ENCODE results near the gene RNASEH2A.

The RNASEH2A gene

DNA sequence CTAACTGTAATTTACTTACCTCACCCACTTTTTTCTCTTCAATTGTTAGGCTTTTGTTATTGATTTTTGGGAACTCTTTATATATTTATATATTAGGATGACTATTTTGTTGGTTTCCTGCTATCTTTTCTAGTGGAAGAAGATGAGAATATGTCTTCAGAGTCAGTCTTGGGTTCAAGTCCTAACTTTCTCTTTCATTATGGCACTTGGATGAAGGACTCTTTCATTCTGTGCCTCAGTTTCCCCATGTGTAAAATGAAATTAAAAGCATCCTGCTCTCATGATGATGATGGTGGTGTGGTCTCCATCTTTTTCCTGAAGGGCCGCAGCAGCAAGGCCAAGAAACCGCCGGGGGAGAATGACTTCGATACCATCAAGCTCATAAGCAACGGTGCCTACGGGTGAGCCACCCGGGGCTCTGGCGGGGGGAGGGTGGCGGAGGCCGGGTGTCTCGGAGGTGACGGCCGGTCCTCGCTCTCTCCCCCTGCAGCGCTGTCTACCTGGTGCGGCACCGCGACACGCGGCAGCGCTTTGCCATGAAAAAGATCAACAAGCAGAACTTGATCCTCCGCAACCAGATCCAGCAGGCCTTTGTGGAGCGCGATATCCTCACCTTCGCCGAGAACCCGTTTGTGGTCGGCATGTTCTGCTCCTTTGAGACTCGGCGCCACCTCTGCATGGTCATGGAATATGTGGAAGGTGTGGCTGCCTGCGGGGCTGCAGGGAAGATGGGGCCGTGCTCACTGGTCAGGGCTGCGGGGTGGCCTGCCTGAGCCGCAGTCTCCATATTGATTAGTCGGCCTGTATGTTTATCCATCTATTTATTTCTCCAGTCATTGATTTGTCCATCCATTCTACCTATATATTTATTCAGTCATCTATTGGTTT, 51.9 kb downstream of the RNASEH2A start:
- TF ChIP-seq SIN3A (IDR thresholded peaks at IDR 0.05; ENCODE audit: borderline replicate concordance, insufficient read depth, low read length) (no peak), FOXP2 (optimal IDR thresholded peaks at IDR 0.05; ENCODE audit: borderline replicate concordance, extremely low read depth, extremely low read length, insufficient read depth) (no peak), TAF1 (IDR thresholded peaks at IDR 0.05; ENCODE audit: borderline replicate concordance, insufficient read depth, low read length) (no peak), POLR2AphosphoS5 (IDR thresholded peaks at IDR 0.05; ENCODE audit: low read depth, low read length) (no peak)
- TF ChIP-seq, protein P1, sequence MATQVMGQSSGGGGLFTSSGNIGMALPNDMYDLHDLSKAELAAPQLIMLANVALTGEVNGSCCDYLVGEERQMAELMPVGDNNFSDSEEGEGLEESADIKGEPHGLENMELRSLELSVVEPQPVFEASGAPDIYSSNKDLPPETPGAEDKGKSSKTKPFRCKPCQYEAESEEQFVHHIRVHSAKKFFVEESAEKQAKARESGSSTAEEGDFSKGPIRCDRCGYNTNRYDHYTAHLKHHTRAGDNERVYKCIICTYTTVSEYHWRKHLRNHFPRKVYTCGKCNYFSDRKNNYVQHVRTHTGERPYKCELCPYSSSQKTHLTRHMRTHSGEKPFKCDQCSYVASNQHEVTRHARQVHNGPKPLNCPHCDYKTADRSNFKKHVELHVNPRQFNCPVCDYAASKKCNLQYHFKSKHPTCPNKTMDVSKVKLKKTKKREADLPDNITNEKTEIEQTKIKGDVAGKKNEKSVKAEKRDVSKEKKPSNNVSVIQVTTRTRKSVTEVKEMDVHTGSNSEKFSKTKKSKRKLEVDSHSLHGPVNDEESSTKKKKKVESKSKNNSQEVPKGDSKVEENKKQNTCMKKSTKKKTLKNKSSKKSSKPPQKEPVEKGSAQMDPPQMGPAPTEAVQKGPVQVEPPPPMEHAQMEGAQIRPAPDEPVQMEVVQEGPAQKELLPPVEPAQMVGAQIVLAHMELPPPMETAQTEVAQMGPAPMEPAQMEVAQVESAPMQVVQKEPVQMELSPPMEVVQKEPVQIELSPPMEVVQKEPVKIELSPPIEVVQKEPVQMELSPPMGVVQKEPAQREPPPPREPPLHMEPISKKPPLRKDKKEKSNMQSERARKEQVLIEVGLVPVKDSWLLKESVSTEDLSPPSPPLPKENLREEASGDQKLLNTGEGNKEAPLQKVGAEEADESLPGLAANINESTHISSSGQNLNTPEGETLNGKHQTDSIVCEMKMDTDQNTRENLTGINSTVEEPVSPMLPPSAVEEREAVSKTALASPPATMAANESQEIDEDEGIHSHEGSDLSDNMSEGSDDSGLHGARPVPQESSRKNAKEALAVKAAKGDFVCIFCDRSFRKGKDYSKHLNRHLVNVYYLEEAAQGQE (IDR thresholded peaks at IDR 0.05; ENCODE audit: insufficient read depth in 1 of 2, low read depth in 2 of 2, low read length in 2 of 2), result no peak

DNA sequence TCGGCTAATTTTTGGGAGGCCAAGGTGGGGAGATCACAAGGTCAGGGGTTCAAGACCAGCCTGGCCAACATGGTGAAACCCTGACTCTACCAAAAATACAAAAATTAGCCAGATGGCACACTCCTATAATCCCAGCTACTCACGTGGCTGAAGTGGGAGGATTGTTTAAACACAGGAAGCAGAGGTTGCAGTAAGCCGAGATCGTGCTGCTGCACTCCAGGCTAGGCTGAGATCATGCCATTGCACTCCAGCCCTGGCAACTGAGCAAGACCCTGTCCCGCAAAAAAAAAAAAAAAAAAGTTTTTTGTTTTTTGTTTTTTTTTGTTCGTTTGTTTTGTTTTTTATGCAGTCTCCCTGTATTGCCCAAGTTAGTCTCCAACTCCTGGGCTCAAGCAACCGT, 53.2 kb downstream of the RNASEH2A start:
- TF ChIP-seq, protein P1 (IDR thresholded peaks at IDR 0.05; ENCODE audit: insufficient read depth in 1 of 2, low read depth in 2 of 2, low read length in 2 of 2), result no peak
- TF ChIP-seq SIN3A (IDR thresholded peaks at IDR 0.05; ENCODE audit: borderline replicate concordance, insufficient read depth, low read length), result no peak
- no peak for TF ChIP-seq POLR2AphosphoS5 (IDR thresholded peaks at IDR 0.05; ENCODE audit: low read depth, low read length)
- no peak for TF ChIP-seq TAF1 (IDR thresholded peaks at IDR 0.05; ENCODE audit: borderline replicate concordance, insufficient read depth, low read length)
- no peak for TF ChIP-seq FOXP2 (optimal IDR thresholded peaks at IDR 0.05; ENCODE audit: borderline replicate concordance, extremely low read depth, extremely low read length, insufficient read depth)
